Kidney epithelial cell (primary cell): ENCODE results near the gene ADAM30. TPM values are rescaled to one million over a fixed set of nuclear protein-coding genes. Genes with fewer than 3 reads are reported as not detected.
A peak's percentile ranks its signal among the peaks of the same experiment; 100 is the strongest.

Source experiments
- DNase-seq: peaks from one replicate; pipeline ENCODE4 v3.0.0-alpha.2; 2010; ENCODE audit warnings: low read depth
- H3K27me3 ChIP-seq: 2 replicates; pipeline ENCODE4 v1.6.0; 2011; ENCODE audit warnings: low read length; ENCODE audit not compliant: control insufficient read depth, insufficient read depth
- H3K36me3 ChIP-seq: 2 replicates; pipeline ENCODE4 v1.5.1; 2011; ENCODE audit warnings: low read length; ENCODE audit not compliant: control insufficient read depth, insufficient read depth
- H3K4me3 ChIP-seq: 2 replicates; pipeline ENCODE4 v1.5.1; 2011; ENCODE audit warnings: low read depth, mild to moderate bottlenecking, control low read depth, low read length
- CTCF ChIP-seq: IDR thresholded peaks from 2 replicates; pipeline ENCODE4 v1.5.1; 2011; ENCODE audit warnings: mild to moderate bottlenecking, moderate library complexity, low read length, control low read depth, inconsistent platforms; ENCODE audit not compliant: insufficient read depth, poor library complexity, severe bottlenecking
- total RNA-seq: library from RNA; depleted of rRNA; stranded (reverse); fragments of >200 nt; gene quantifications from 2 replicates; pipeline ENCODE4 v1.2.3, GENCODE V29; 2015

Gene ADAM30
- total RNA-seq, 1 donor from 2014 or later, result not detected

GRCh38 chr1:119879510-119880434 lies 16.5 kb downstream of the ADAM30 start:
- no peak for TF ChIP-seq CTCF
- no peak for DNase-seq
- peaks cover 2% of the 10 kb centered on the region for H3K27me3 ChIP-seq
- no peak overlapping the region for H3K4me3 ChIP-seq
- no peaks in the 10 kb centered on the region for H3K36me3 ChIP-seq

GRCh38 chr1:119878171-119878570 lies 18.1 kb downstream of the ADAM30 start:
- no peaks in the 10 kb centered on the region for H3K27me3 ChIP-seq
- no peaks in the 10 kb centered on the region for H3K36me3 ChIP-seq
- no peak overlapping the region for H3K4me3 ChIP-seq
- DNase-seq, result no peak
- TF ChIP-seq CTCF, result no peak

- Histone ChIP-seq H3K27me3 (no peaks in the 10 kb centered on the region), H3K4me3 (no peak overlapping the region), H3K36me3 (no peaks in the 10 kb centered on the region)
- no peak for DNase-seq
- TF ChIP-seq CTCF, result no peak
Observed at GRCh38 chr1:119874186-119874585, 22.1 kb downstream of the ADAM30 start.

GRCh38 chr1:119873135-119874015 lies 22.9 kb downstream of the ADAM30 start:
- no peak for TF ChIP-seq CTCF
- Histone ChIP-seq H3K36me3 (no peaks in the 10 kb centered on the region), H3K27me3 (no peaks in the 10 kb centered on the region), H3K4me3 (no peak overlapping the region)
- DNase-seq, result peak; percentile 53

- TF ChIP-seq CTCF, result no peak
- Histone ChIP-seq H3K36me3 (no peaks in the 10 kb centered on the region), H3K4me3 (no peak overlapping the region), H3K27me3 (no peaks in the 10 kb centered on the region)
- no peak for DNase-seq
Observed at GRCh38 chr1:119871881-119872280, 24.4 kb downstream of the ADAM30 start.
